Brain microvascular endothelial cell (primary cell): ENCODE data around the gene NF1.

ENCODE experiments used
- DNase-seq: peaks from one replicate; pipeline ENCODE4 v3.0.0-alpha.2; 2020
- H3K27ac ChIP-seq: fragments of 250-450 bp; sonication (Bioruptor Pico); 2 replicates; pipeline ENCODE4 v1.5.1; 2020; ENCODE audit warnings: mild to moderate bottlenecking, moderate library complexity
- H3K27me3 ChIP-seq: fragments of 250-450 bp; sonication (Bioruptor Pico); replicated peaks from 2 replicates; pipeline ENCODE4 v1.5.1; 2020; ENCODE audit warnings: mild to moderate bottlenecking
- H3K36me3 ChIP-seq: fragments of 250-450 bp; sonication (Bioruptor Pico); replicated peaks from 2 replicates; pipeline ENCODE4 v1.5.1; 2020; ENCODE audit warnings: mild to moderate bottlenecking
- H3K4me3 ChIP-seq: 2 replicates; pipeline ENCODE4 v1.5.1; 2011; ENCODE audit warnings: low read depth, mild to moderate bottlenecking, control low read depth, low read length, moderate library complexity
- CTCF ChIP-seq: IDR thresholded peaks from 2 replicates; pipeline ENCODE4 v1.5.1; 2011; ENCODE audit warnings: low read depth, mild to moderate bottlenecking, moderate library complexity, low read length, control low read depth, inconsistent platforms; ENCODE audit errors: missing control alignments
- in situ Hi-C: cut with HindIII; loops from 2 replicates; pipeline ENCODE4 v1.10.0; 2017; ENCODE audit warnings: low sequenced_read_pairs, low pct_ligation_motif_present

NF1 gene

DNA sequence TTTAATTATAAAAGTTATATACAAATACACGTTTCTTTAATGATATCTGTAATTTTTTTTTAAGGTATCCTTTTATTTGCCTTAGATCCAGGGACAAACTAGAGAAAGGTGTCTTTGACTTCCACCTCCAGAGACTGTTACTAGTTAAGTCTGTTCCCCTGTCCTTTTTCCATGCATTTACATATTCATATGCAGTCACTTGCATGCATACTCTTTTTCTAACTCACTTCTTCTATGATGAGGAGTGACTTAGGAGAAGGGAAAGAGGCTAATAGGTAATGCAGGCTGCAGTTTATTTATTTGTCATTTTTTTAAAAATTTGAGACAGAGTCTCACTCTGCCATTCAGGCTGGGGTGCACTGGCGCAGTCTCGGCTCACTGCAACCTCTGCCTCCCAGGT lies 141.4 kb downstream of the NF1 start:
- in situ Hi-C loops = no loop called here
- Histone ChIP-seq H3K36me3 (peaks cover 34% of the 10 kb centered on the region), H3K4me3 (no peak overlapping the region)

DNA sequence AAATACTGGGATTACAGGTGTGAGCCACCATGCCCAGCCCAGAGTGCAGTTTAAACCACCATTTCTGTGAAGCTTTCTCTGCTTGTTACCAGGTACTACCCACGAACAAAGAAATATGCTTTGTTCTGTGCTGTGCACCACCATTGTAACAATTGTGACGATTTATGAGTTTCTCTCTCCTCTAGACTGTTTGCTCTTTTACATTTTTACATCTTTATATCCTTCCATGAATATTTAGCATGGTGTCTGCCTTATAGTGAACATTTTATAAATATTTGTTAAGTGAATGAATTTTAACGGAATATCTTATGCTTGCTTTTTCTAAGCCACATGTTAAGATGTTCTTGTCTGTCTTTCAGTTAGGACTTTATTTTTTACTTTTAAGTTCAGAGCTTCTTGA lies 141.9 kb downstream of the NF1 start:
- no peak overlapping the region for H3K27ac ChIP-seq
- H3K36me3 ChIP-seq = peaks cover 35% of the 10 kb centered on the region
- TF ChIP-seq CTCF = no peak
- H3K4me3 ChIP-seq = no peak overlapping the region
- in situ Hi-C loops = no loop called here
- H3K27me3 ChIP-seq = no peaks in the 10 kb centered on the region
- DNase-seq = no peak

More for the DNA sequence above, 141.4 kb downstream of the NF1 start:
- TF ChIP-seq CTCF = no peak
- Histone ChIP-seq H3K27me3 (no peaks in the 10 kb centered on the region), H3K27ac (no peak overlapping the region)
- no peak for DNase-seq

- no peaks in the 10 kb centered on the region for H3K27me3 ChIP-seq
- TF ChIP-seq CTCF = no peak
- H3K27ac ChIP-seq = no peak overlapping the region
- peaks cover 30% of the 10 kb centered on the region for H3K36me3 ChIP-seq
- H3K4me3 ChIP-seq = no peak overlapping the region
- DNase-seq = no peak
- in situ Hi-C loops = no loop called here
Measured at GRCh38 chr17:31241116-31241515, 146.3 kb downstream of the NF1 start.

- in situ Hi-C loops = no loop called here
- Histone ChIP-seq H3K27ac (peak overlapping the region; percentile 68), H3K36me3 (no peaks in the 10 kb centered on the region), H3K4me3 (no peak overlapping the region), H3K27me3 (no peaks in the 10 kb centered on the region)
- TF ChIP-seq CTCF = no peak
- peak; percentile 31 for DNase-seq
Measured at GRCh38 chr17:31248986-31249834, 154.4 kb downstream of the NF1 start.

- no peaks in the 10 kb centered on the region for H3K36me3 ChIP-seq
- H3K27ac ChIP-seq = peak overlapping the region; percentile 68
- H3K4me3 ChIP-seq = no peak overlapping the region
- in situ Hi-C loops = no loop called here
- H3K27me3 ChIP-seq = no peaks in the 10 kb centered on the region
- TF ChIP-seq CTCF = no peak
- peak; percentile 14 for DNase-seq
Measured at GRCh38 chr17:31249835-31250141, 155.0 kb downstream of the NF1 start.

DNA sequence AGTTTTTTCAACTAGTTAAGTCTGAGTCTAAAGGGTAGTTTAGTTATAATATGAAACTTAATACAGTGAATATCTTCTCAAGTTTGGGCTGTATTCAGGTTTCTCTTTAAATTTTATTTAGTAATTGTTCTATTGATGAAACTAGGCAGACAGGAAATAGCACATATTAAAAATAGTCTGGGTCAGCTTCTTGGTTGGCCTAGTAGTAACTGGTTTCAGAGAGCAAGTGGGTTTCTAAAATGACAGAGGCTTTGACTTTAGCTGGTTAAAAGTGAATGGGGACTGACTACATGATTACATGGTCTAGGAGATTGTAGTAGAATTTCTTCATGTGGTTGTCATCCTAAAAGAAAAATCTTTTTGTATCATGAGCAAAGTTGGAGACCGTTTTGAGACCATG lies 155.5 kb downstream of the NF1 start:
- peak overlapping the region; percentile 68 for H3K27ac ChIP-seq
- no peak overlapping the region for H3K4me3 ChIP-seq
- in situ Hi-C loops = no loop called here
- no peak for DNase-seq
- H3K27me3 ChIP-seq = no peaks in the 10 kb centered on the region
- H3K36me3 ChIP-seq = no peaks in the 10 kb centered on the region
- TF ChIP-seq CTCF = no peak
